ENCODE results near the gene GOLGA8R. TPM values are rescaled to one million over a fixed set of nuclear protein-coding genes. Genes with fewer than 3 reads are reported as not detected.
"Not testable (repeated sequence)": the region's sequence is repeated elsewhere in the genome, so short reads cannot be mapped to it uniquely, and the experiment has no call there.

The GOLGA8R gene
- 8.3 TPM for total RNA-seq

DNA sequence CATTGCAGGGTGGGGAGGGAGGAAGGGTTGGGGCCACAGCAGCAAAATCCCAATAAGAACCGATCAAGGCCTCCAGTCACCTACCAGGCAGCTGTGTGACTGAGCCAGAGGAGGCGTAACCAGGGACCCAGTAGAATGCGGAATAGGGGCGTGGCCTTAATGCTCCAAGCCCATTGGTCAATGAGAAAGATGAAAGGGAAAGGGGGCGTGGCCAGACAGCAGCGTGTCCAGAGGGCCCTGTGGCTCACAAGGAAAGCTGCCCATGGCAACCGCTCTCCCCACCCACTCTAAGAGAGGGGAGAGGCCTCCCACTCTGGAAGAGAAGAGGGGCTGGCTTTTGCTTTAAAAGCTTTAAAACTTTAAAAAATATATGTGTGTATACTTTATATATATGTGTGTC is at the start of gene GOLGA8R:
Gene GOLGA8R, minus strand, starts transcription at position 101 of the 400 bp plus-strand sequence. Its CDS starts 98 bp downstream, at position 3.
- not testable (repeated sequence) for DNase-seq

DNA sequence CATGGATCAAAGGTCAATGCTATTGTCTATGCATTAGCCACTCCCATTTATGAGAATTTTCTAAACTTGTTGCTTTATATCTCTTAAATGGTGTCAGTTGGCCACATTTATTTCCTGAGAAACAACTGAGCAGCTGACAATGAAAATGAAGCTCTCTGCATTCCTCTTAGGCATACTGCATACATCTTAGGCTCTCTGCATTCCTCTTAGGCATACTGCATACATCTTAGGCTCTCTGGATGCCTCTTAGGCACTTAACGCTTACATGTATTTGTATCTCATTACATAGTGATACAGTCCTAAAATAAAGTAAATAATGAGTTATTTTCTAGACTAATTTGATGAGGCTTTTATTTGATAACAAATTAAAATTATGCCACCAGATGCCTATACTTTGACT is 49.8 kb upstream of the GOLGA8R start:
- not testable (repeated sequence) for DNase-seq

GRCh38 chr15:30462176-30462575 is 48.1 kb upstream of the GOLGA8R start:
- not testable (repeated sequence) for DNase-seq

GRCh38 chr15:30452702-30453101 is 38.6 kb upstream of the GOLGA8R start:
- DNase-seq = not testable (repeated sequence)

DNA sequence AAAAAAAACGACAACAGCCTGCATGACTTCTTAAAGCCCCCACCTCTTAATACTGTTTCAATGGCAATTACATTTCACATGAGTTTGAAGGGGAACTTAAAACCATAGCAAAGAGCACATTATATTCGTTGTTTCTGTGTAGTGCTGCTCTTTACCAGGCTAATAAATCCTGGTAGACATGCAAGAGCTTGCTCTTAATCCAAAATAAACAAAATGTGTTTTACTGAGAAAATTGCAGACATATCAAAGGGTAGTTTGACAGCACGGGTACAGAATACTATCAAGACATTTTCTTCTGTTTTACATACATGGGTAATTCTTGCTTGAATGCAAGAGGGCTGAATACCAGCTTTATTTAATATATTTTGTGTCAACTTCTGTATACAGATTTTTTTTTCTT is 24.3 kb upstream of the GOLGA8R start:
- not testable (repeated sequence) for DNase-seq

DNA sequence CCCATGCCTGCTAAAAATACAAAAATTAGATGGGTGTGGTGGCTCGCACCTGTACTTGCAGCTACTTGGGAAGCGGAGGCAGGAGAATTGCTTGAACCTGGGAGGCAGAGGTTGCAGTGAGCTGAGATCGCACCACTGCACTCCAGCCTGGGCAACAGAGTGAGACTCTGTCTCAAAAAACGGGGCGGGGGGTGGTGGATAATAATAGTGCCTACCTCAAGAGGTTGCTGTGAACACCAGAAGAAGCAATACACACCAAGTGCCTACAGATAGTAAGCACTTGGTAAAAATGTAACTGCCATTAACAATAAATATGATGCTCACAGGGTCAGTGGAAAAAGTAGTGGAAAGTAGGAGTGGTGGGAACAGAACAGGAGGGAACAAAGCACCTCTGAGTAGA is 21.8 kb upstream of the GOLGA8R start:
- not testable (repeated sequence) for DNase-seq

- not testable (repeated sequence) for DNase-seq
These were observed 6.7 kb upstream of the GOLGA8R start for GRCh38 chr15:30420723-30421122.

GRCh38 chr15:30407636-30408035 is 6.4 kb downstream of the GOLGA8R start:
- DNase-seq = not testable (repeated sequence)

- not testable (repeated sequence) for DNase-seq
These were observed 15.1 kb downstream of the GOLGA8R start for GRCh38 chr15:30398988-30399387.

DNA sequence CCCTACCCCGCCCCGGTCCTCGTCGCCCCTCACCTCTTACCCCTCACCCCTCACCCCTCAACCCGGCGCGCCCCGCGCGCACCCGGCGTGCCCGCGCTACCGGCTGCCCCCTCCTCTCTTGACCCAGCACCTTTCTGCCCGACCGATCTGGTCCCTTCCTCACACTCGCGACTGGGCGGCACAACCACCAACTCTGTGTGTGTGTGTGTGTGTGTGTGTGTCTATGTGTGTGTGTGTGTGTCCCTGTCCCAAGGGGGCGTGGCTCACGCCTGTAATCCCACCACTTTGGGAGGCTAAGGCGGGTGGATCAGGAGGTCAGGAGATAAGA is 20.4 kb downstream of the GOLGA8R start:
- DNase-seq = not testable (repeated sequence)

DNA sequence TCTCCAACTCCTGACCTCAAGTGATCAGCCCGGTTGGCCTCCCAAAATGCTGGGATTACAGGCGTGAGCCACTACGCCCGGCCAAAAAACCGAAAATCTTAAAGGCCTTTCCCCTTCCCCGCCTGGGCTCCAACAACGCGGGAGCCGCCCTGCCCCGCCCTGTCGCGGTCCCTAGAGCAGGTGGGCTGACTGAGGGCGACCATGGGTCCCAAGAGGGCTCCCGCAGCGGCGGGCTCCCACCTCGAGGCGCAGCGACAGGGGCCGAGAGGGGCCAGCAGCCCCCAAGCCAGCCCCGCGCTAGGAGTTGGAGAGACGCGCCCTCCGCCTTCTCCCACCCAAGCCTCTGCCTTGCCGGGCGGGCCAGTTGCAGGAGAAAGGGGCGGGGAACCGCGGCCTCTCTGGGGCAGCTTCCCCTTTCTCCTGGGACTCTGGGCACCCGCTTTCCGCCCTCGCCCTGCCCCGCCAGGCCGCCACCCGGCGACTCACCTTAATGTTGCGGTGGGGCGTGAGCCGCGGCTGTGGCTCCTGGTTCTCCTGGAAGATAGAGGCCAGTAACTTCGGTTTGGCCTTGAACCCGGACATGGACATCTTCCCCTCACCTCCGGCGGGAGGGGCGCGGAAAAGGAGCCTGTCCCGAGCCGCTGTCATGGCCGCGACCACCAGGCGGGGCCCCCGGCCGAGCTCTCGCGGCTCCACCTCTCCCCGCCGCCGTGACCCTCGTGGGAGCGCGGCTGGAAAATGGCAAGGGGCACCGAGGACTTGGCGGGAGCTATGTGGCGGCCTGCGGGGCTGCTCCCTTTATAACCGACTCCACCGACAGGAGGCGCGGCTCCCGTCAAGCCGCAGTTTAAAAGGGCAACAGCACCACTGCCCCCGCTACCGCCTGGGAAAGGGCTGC is 21.0 kb downstream of the GOLGA8R start, which contains the start of gene CHRFAM7A:
Gene CHRFAM7A, minus strand, starts transcription at position 775 of the 898 bp plus-strand sequence. CDS start 10,189 bp downstream, outside the sequence.
- not testable (repeated sequence) for DNase-seq

DNA sequence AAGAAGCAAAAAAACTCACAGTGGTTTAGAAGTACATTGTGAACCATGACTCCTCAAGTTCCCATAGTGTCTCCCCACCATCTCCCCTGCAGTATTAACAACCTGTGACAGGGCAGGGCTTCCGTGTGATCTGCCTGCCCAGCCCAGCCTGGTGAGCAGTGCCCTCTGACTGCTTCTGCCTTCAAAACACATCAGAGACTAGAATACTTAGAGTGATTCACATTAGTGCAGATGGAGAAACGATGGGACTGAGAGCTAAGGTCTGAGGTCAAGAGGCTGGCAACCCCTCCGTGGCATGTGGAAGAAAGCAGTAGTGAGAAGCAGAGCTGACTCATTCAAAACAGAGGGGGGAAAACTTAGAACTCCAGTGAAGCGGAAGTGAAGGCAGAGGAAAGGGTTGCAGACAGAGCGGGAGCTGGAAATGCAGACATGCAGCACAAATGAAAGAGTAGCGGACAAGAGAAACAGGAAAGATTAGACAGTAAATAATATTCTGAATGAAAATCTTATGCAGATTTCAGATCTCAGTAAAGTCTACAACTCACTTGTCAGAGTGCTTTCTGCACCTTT is 27.7 kb downstream of the GOLGA8R start:
- DNase-seq = not testable (repeated sequence)

- DNase-seq = not testable (repeated sequence)
These were observed 37.0 kb downstream of the GOLGA8R start for GRCh38 chr15:30377082-30377413.

DNA sequence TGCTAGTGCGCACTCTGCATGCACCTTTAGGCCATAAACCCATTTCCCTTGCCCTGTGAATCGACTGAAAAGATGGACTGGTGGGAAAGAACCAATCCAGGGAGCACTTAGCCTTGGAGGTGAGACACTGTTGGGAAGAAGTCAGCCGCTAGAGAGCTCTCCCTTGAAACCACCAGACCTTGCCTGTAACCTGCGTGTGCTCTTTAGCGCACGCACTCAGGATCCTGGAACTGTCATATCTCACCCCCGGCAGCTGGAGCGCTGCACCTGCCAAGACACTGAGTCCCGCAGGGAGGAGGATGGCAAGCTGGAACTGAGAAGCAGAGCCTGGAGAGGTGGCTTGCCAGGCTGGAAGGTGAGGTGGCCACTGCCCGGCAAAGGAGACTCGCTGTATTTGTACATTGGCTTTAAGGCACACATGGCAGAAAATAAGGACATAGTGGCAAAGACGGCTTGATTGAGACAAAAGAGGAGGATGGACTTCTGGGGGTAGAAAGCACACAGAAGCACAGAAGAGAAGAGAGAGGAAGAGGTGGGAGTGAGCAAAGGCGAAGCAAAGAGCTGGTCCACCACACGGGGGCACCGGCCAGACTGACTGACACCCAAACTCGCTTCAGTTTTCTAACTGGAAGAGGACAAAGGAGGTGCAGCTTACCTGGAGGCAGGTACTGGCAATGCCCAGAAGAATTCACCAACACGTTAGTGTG is 37.5 kb downstream of the GOLGA8R start:
- DNase-seq = not testable (repeated sequence)

- not testable (repeated sequence) for DNase-seq
These were observed 38.2 kb downstream of the GOLGA8R start for GRCh38 chr15:30375872-30376271.

- not testable (repeated sequence) for DNase-seq
These were observed 39.2 kb downstream of the GOLGA8R start for GRCh38 chr15:30374862-30375261.

DNA sequence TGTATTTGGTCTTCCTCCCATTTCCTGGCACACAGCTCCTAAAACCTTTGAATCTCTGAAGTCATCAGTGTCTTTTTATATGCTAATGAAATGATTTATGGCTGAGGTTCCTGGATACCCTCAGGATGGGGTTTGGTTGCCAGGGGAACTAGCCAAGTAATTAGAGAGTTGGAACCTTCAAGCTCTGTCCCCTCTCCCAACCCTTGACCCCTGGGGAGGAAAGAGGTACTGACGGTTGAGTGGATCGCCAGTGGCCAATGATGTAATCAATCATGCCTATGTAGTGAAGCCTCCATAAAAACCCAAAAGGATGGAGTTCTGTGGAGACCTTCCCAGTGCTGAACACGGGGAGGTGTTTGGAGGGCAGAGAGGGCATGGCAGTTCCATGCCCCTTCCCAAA is 45.8 kb downstream of the GOLGA8R start:
- not testable (repeated sequence) for DNase-seq

- DNase-seq = not testable (repeated sequence)
These were observed 46.8 kb downstream of the GOLGA8R start for GRCh38 chr15:30367246-30367645.

GRCh38 chr15:30361404-30361803 is 52.7 kb downstream of the GOLGA8R start:
- not testable (repeated sequence) for DNase-seq

GRCh38 chr15:30360990-30361389 is 53.1 kb downstream of the GOLGA8R start:
- DNase-seq = not testable (repeated sequence)

DNA sequence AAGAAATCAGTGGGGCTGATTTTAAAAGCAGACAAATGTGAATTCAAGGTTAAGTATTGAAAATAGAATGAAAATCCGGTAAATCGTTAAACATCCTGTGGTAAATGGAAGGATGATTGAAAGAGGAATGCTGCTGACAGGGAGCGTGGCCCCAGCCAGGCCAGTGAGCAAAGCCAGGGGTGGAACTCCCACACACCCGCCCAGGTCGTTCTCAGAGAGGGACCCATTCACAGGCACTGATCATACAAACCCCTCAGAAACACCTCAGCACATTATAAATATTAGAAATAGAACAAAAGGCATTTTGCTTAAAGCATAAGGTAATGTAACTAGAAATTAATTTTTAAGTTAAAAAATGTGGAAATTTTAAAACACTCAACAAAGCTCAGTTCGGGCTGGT is 59.0 kb downstream of the GOLGA8R start:
- DNase-seq = not testable (repeated sequence)
